ENCODE measurements around the gene PDE4B.
"Not testable (repeated sequence)": the region's sequence is repeated elsewhere in the genome, so short reads cannot be mapped to it uniquely, and the experiment has no call there.

DNA sequence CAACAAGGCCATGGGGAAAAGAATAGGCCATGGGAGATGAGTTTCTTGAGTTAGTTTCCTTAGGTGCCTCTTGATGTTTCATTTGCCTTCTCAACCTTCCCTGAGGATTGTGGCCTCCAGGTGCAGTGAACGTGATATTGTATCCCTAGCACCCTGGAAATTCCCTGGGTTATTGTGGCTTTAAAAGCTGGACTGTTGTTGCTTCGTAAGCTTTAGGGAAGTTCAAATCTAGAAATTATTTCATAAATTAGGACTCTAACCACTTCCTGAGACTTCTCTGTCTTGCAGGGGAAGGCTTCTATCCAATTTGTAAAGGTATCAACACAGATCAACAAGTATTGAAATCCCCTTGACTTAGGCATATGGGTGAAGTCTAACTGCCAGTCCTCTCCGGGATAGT lies 627.5 kb downstream of the PDE4B start:
- TF ChIP-seq, protein P1, sequence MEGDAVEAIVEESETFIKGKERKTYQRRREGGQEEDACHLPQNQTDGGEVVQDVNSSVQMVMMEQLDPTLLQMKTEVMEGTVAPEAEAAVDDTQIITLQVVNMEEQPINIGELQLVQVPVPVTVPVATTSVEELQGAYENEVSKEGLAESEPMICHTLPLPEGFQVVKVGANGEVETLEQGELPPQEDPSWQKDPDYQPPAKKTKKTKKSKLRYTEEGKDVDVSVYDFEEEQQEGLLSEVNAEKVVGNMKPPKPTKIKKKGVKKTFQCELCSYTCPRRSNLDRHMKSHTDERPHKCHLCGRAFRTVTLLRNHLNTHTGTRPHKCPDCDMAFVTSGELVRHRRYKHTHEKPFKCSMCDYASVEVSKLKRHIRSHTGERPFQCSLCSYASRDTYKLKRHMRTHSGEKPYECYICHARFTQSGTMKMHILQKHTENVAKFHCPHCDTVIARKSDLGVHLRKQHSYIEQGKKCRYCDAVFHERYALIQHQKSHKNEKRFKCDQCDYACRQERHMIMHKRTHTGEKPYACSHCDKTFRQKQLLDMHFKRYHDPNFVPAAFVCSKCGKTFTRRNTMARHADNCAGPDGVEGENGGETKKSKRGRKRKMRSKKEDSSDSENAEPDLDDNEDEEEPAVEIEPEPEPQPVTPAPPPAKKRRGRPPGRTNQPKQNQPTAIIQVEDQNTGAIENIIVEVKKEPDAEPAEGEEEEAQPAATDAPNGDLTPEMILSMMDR (IDR thresholded peaks at IDR 0.05; ENCODE audit: poor library complexity, severe bottlenecking): not testable (repeated sequence)
- not testable (repeated sequence) for TF ChIP-seq RAD21 (conservative IDR thresholded peaks at IDR 0.05); POLR2AphosphoS5 (IDR thresholded peaks at IDR 0.05); SMC3 (conservative IDR thresholded peaks at IDR 0.05; ENCODE audit: poor library complexity); EP300 (conservative IDR thresholded peaks at IDR 0.05; ENCODE audit: poor library complexity, severe bottlenecking); TAF1 (IDR thresholded peaks at IDR 0.05; ENCODE audit: low read depth)
- TF ChIP-seq, protein P2, sequence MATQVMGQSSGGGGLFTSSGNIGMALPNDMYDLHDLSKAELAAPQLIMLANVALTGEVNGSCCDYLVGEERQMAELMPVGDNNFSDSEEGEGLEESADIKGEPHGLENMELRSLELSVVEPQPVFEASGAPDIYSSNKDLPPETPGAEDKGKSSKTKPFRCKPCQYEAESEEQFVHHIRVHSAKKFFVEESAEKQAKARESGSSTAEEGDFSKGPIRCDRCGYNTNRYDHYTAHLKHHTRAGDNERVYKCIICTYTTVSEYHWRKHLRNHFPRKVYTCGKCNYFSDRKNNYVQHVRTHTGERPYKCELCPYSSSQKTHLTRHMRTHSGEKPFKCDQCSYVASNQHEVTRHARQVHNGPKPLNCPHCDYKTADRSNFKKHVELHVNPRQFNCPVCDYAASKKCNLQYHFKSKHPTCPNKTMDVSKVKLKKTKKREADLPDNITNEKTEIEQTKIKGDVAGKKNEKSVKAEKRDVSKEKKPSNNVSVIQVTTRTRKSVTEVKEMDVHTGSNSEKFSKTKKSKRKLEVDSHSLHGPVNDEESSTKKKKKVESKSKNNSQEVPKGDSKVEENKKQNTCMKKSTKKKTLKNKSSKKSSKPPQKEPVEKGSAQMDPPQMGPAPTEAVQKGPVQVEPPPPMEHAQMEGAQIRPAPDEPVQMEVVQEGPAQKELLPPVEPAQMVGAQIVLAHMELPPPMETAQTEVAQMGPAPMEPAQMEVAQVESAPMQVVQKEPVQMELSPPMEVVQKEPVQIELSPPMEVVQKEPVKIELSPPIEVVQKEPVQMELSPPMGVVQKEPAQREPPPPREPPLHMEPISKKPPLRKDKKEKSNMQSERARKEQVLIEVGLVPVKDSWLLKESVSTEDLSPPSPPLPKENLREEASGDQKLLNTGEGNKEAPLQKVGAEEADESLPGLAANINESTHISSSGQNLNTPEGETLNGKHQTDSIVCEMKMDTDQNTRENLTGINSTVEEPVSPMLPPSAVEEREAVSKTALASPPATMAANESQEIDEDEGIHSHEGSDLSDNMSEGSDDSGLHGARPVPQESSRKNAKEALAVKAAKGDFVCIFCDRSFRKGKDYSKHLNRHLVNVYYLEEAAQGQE (IDR thresholded peaks at IDR 0.05; ENCODE audit: borderline replicate concordance): not testable (repeated sequence)

Measured in neural cell (in vitro differentiated cells).